Keratinocyte (primary cell): ENCODE measurements around the gene TBCD. TPM values are rescaled to one million over a fixed set of nuclear protein-coding genes. Genes with fewer than 3 reads are reported as not detected.

ENCODE experiments used
- DNase-seq: peaks from one replicate; pipeline ENCODE4 v3.0.0-alpha.2; 2011; ENCODE audit warnings: low read depth, missing footprints, low spot score
- FAIRE-seq: peaks from 2 replicates; lab custom pipeline; 2011; peaks lifted over from hg19 to GRCh38; lab: Jason Lieb, UNC
- H2AFZ ChIP-seq: 2 replicates; pipeline ENCODE4 v1.6.0; 2012; ENCODE audit warnings: low read length, control low read depth, inconsistent platforms; ENCODE audit not compliant: control insufficient read depth
- H3K27ac ChIP-seq: 2 replicates; pipeline ENCODE4 v1.5.1; 2011; ENCODE audit warnings: low read length; ENCODE audit not compliant: control insufficient read depth, insufficient read depth
- H3K27me3 ChIP-seq: 3 replicates; pipeline ENCODE4 v1.6.0; 2011; ENCODE audit warnings: low read length; ENCODE audit not compliant: control insufficient read depth, insufficient read depth; ENCODE audit errors: extremely low read depth
- H3K36me3 ChIP-seq, 2 experiments: 2 replicates in 1 of 2; 3 replicates in 1 of 2; pipeline ENCODE4 v1.5.1; 2011; ENCODE audit warnings: low read length in 2 of 2, mild to moderate bottlenecking in 1 of 2; ENCODE audit not compliant: control insufficient read depth in 2 of 2, insufficient read depth in 2 of 2; ENCODE audit errors: extremely low read depth in 1 of 2
- H3K4me1 ChIP-seq: 3 replicates; pipeline ENCODE4 v1.5.1; 2011; ENCODE audit warnings: low read length; ENCODE audit not compliant: control insufficient read depth, insufficient read depth; ENCODE audit errors: extremely low read depth
- H3K4me2 ChIP-seq: 3 replicates; pipeline ENCODE4 v1.6.0; 2011; ENCODE audit warnings: low read depth, low read length; ENCODE audit not compliant: control insufficient read depth, insufficient read depth; ENCODE audit errors: extremely low read depth
- H3K4me3 ChIP-seq, 3 experiments: fragments of 200-600 bp in 1 of 3; sonication (generic) in 1 of 3; 2 replicates in 2 of 3; 3 replicates in 1 of 3; pipeline ENCODE4 v1.5.1; 2011 to 2016; ENCODE audit warnings: low read length in 3 of 3, mild to moderate bottlenecking in 3 of 3, control low read depth in 2 of 3, inconsistent platforms in 1 of 3, low read depth in 1 of 3, mixed read lengths in 1 of 3, mixed run types in 1 of 3, moderate library complexity in 1 of 3; ENCODE audit not compliant: control insufficient read depth in 2 of 3, insufficient read depth in 2 of 3; ENCODE audit errors: extremely low read depth in 1 of 3
- H3K79me2 ChIP-seq: 2 replicates; pipeline ENCODE4 v1.6.0; 2012; ENCODE audit warnings: low read length; ENCODE audit not compliant: control insufficient read depth, insufficient read depth
- H3K9ac ChIP-seq: 3 replicates; pipeline ENCODE4 v1.6.0; 2011; ENCODE audit warnings: low read length; ENCODE audit not compliant: control insufficient read depth, insufficient read depth; ENCODE audit errors: extremely low read depth
- H3K9me1 ChIP-seq: 3 replicates; pipeline ENCODE4 v1.6.0; 2011; ENCODE audit warnings: low read length; ENCODE audit not compliant: control insufficient read depth, insufficient read depth; ENCODE audit errors: extremely low read depth
- H3K9me3 ChIP-seq: 2 replicates; pipeline ENCODE4 v1.5.1; 2012; ENCODE audit warnings: low read depth, low read length; ENCODE audit not compliant: control insufficient read depth
- H4K20me1 ChIP-seq: 3 replicates; pipeline ENCODE4 v1.6.0; 2011; ENCODE audit warnings: low read length; ENCODE audit not compliant: control insufficient read depth, insufficient read depth; ENCODE audit errors: extremely low read depth
- CTCF ChIP-seq, 3 experiments: IDR thresholded peaks in 1 of 3; conservative IDR thresholded peaks in 1 of 3; optimal IDR thresholded peaks in 1 of 3; 2 replicates in 2 of 3; 3 replicates in 1 of 3; pipeline versions ENCODE3 to v1.5.1; 2011; ENCODE audit warnings: low read length in 3 of 3, mild to moderate bottlenecking in 3 of 3, moderate library complexity in 2 of 3, control low read depth in 1 of 3, inconsistent platforms in 1 of 3; ENCODE audit not compliant: insufficient read depth in 2 of 3; ENCODE audit errors: extremely low read depth in 1 of 3
- EZH2 ChIP-seq: IDR thresholded peaks from one replicate; pipeline ENCODE4 v1.6.1; 2012; ENCODE audit warnings: inconsistent platforms, mild to moderate bottlenecking, low read length, moderate library complexity
- dilution Hi-C: fragments of 300-500 bp; cut with MboI; formaldehyde crosslinking; loops from one replicate; pipeline ENCODE4 v1.7.0; 2020; ENCODE audit warnings: low sequenced_read_pairs; ENCODE audit not compliant: extremely low pct_ligation_motif_present
- polyA plus RNA-seq, 5 experiments: library from polyadenylated mRNA; depleted of rRNA in 3 of 5; stranded (reverse) in 3 of 5; stranded (forward) in 1 of 5; unstranded in 1 of 5; fragments of >200 nt; gene quantifications; 1 replicate in 1 of 5; 2 replicates in 3 of 5; 3 replicates in 1 of 5; pipeline versions ENCODE4 v1.2.1 to v1.2.3, GENCODE V29; 2011 to 2012; ENCODE audit warnings: missing spikeins in 2 of 5, low read depth in 1 of 5, low replicate concordance in 1 of 5

The TBCD gene
- polyA plus RNA-seq, 1 donor (not counting 4 experiments of a cell fraction or from before 2014, with no cell fraction given), result 36.2 TPM

GRCh38 chr17:82993005-82993404 lies 241.1 kb downstream of the TBCD start:
- H3K4me2 ChIP-seq, result no peak overlapping the region
- no peak overlapping the region for H2AFZ ChIP-seq
- H3K79me2 ChIP-seq, result no peaks in the 10 kb centered on the region
- H3K4me1 ChIP-seq, result no peaks in the 10 kb centered on the region
- no peaks in the 10 kb centered on the region for H3K9me1 ChIP-seq
- dilution Hi-C loops, result no loop called here
- DNase-seq, result no peak
- no peak overlapping the region for H3K4me3 ChIP-seq
- H4K20me1 ChIP-seq, result no peaks in the 10 kb centered on the region
- H3K9ac ChIP-seq, result no peak overlapping the region
- no peak overlapping the region for H3K27ac ChIP-seq
- H3K27me3 ChIP-seq, result no peaks in the 10 kb centered on the region
- H3K36me3 ChIP-seq, result no peaks in the 10 kb centered on the region
- FAIRE-seq, result no peak
- no peaks in the 10 kb centered on the region for H3K9me3 ChIP-seq
- TF ChIP-seq EZH2 (no peak), CTCF (optimal IDR thresholded peaks at IDR 0.05 in 1 of 3, IDR thresholded peaks at IDR 0.05 in 1 of 3, conservative IDR thresholded peaks at IDR 0.05 in 1 of 3; ENCODE audit: extremely low read depth in 1 of 3, insufficient read depth in 2 of 3, low read length in 3 of 3) (no peak)

Other genes starting within 250 kb of the TBCD start
- gene FOXK2, start 232.3 kb upstream of the TBCD start, polyA plus RNA-seq, result 39.4 to 43.9 TPM (median 43.8 TPM) in 3 replicates
- 77.2 to 92.4 TPM (median 89.2 TPM) in 3 replicates for gene WDR45B, start 103.6 kb upstream of the TBCD start, polyA plus RNA-seq
- gene RAB40B, start 53.4 kb upstream of the TBCD start, polyA plus RNA-seq, result 10.6 to 15.1 TPM (median 11.4 TPM) in 3 replicates
- gene FN3KRP, start 35.4 kb upstream of the TBCD start, polyA plus RNA-seq, result 24.7 to 26.2 TPM (median 25.7 TPM) in 3 replicates
- gene FN3K, start 16.4 kb upstream of the TBCD start, polyA plus RNA-seq, result 0.10 to 0.35 TPM (median 0.32 TPM) in 3 replicates
- gene ZNF750, start 88.0 kb downstream of the TBCD start, polyA plus RNA-seq, result 1.8 to 9.6 TPM (median 5.5 TPM) in 3 replicates